Measurements from ENCODE around the gene AUTS2.

The AUTS2 gene

GRCh38 chr7:70545214-70545613 is 946.9 kb downstream of the AUTS2 start:
- no peak for DNase-seq

GRCh38 chr7:70552141-70552540 is 953.9 kb downstream of the AUTS2 start:
- DNase-seq: no peak

GRCh38 chr7:70553364-70553763 is 955.1 kb downstream of the AUTS2 start:
- DNase-seq: no peak

GRCh38 chr7:70554646-70555045 is 956.4 kb downstream of the AUTS2 start:
- DNase-seq: no peak

- DNase-seq: no peak
Observed at GRCh38 chr7:70556761-70557160, 958.5 kb downstream of the AUTS2 start.

- no peak for DNase-seq
Observed at GRCh38 chr7:70557338-70557737, 959.1 kb downstream of the AUTS2 start.

- DNase-seq: no peak
Observed at GRCh38 chr7:70559815-70560214, 961.5 kb downstream of the AUTS2 start.

GRCh38 chr7:70563960-70564359 is 965.7 kb downstream of the AUTS2 start:
- no peak for DNase-seq

GRCh38 chr7:70565721-70566370 is 967.6 kb downstream of the AUTS2 start:
- DNase-seq: no peak

- no peak for DNase-seq
Observed at GRCh38 chr7:70566671-70567070, 968.4 kb downstream of the AUTS2 start.

- no peak for DNase-seq
Observed at GRCh38 chr7:70568674-70569334, 970.5 kb downstream of the AUTS2 start.

GRCh38 chr7:70569335-70569819 is 971.1 kb downstream of the AUTS2 start:
- DNase-seq: no peak

GRCh38 chr7:70570029-70570428 is 971.8 kb downstream of the AUTS2 start:
- no peak for DNase-seq

- no peak for DNase-seq
Observed at GRCh38 chr7:70570961-70571360, 972.7 kb downstream of the AUTS2 start.

GRCh38 chr7:70571403-70571934 is 973.2 kb downstream of the AUTS2 start:
- DNase-seq: no peak

GRCh38 chr7:70571961-70572360 is 973.7 kb downstream of the AUTS2 start:
- DNase-seq: no peak

- DNase-seq: no peak
Observed at GRCh38 chr7:70572571-70572970, 974.3 kb downstream of the AUTS2 start.

GRCh38 chr7:70573071-70573661 is 974.9 kb downstream of the AUTS2 start:
- DNase-seq: no peak

GRCh38 chr7:70573696-70574095 is 975.4 kb downstream of the AUTS2 start:
- DNase-seq: no peak

GRCh38 chr7:70574314-70574834 is 976.1 kb downstream of the AUTS2 start:
- no peak for DNase-seq

GRCh38 chr7:70574970-70575799 is 976.9 kb downstream of the AUTS2 start:
- no peak for DNase-seq

GRCh38 chr7:70577078-70577477 is 978.8 kb downstream of the AUTS2 start:
- DNase-seq: no peak

GRCh38 chr7:70578131-70578530 is 979.9 kb downstream of the AUTS2 start:
- no peak for DNase-seq

All from CD4-positive, alpha-beta T cell treated with Interleukin-10 for 1 hour (primary cell).